K562 (cell line): ENCODE results near the gene POR.

Source experiments
- CAMTA2 ChIP-seq: fragments of 250-450 bp; sonication (Bioruptor Pico); conservative IDR thresholded peaks from 2 replicates; pipeline ENCODE4 v1.5.1; 2022
- CHD4 ChIP-seq: fragments of 200-600 bp; sonication (generic); IDR thresholded peaks from 3 replicates; pipeline ENCODE4 v1.6.1; 2012; ENCODE audit warnings: low read depth, mild to moderate bottlenecking, mixed read lengths, low read length, inconsistent platforms; ENCODE audit not compliant: insufficient read depth, insufficient replicate concordance, poor library complexity, severe bottlenecking
- CTCF ChIP-seq, 3 experiments: IDR thresholded peaks in 2 of 3; conservative IDR thresholded peaks in 1 of 3; 2 replicates each; pipeline ENCODE4 v1.5.1; 2011 to 2012; ENCODE audit warnings: low read length in 3 of 3, mild to moderate bottlenecking in 3 of 3, control low read depth in 2 of 3, improper control_type of control experiment in 1 of 3, inconsistent platforms in 1 of 3, low read depth in 1 of 3, mixed read lengths in 1 of 3, moderate library complexity in 1 of 3; ENCODE audit not compliant: insufficient read depth in 2 of 3
- EGR1 ChIP-seq: fragments of 450-650 bp; conservative IDR thresholded peaks from 2 replicates; pipeline ENCODE4 v1.6.1; 2017; ENCODE audit warnings: mild to moderate bottlenecking
- FOXO4 ChIP-seq: fragments of 450-650 bp; formaldehyde crosslinking; IDR thresholded peaks from 2 replicates; pipeline ENCODE4 v1.4.0; 2020; ENCODE audit warnings: mild to moderate bottlenecking, moderate library complexity
- JUNB ChIP-seq: fragments of 450-650 bp; formaldehyde crosslinking; conservative IDR thresholded peaks from 2 replicates; pipeline ENCODE4 v1.4.0; 2020; ENCODE audit warnings: mild to moderate bottlenecking
- NFRKB ChIP-seq: fragments of 450-650 bp; IDR thresholded peaks from 2 replicates; pipeline ENCODE4 v1.6.1; 2016; ENCODE audit warnings: low read depth
- RAD51 ChIP-seq: fragments of 450-650 bp; IDR thresholded peaks from 2 replicates; pipeline ENCODE4 v1.7.1; 2016; ENCODE audit warnings: low read depth, mild to moderate bottlenecking, borderline replicate concordance
- TAF1 ChIP-seq: IDR thresholded peaks from 2 replicates; pipeline ENCODE4 v1.6.1; 2011; ENCODE audit warnings: mild to moderate bottlenecking, low read length, moderate library complexity; ENCODE audit not compliant: insufficient read depth, control insufficient read depth, severe bottlenecking; ENCODE audit errors: extremely low read depth
- ZNF354B ChIP-seq: fragments of 250-450 bp; sonication (Bioruptor Pico); IDR thresholded peaks from 2 replicates; pipeline ENCODE4 v1.4.0; 2020
- ZNF384 ChIP-seq: IDR thresholded peaks from 2 replicates; pipeline ENCODE4 v1.6.1; 2012; ENCODE audit warnings: low read depth, low read length, improper control_type of control experiment

DNA sequence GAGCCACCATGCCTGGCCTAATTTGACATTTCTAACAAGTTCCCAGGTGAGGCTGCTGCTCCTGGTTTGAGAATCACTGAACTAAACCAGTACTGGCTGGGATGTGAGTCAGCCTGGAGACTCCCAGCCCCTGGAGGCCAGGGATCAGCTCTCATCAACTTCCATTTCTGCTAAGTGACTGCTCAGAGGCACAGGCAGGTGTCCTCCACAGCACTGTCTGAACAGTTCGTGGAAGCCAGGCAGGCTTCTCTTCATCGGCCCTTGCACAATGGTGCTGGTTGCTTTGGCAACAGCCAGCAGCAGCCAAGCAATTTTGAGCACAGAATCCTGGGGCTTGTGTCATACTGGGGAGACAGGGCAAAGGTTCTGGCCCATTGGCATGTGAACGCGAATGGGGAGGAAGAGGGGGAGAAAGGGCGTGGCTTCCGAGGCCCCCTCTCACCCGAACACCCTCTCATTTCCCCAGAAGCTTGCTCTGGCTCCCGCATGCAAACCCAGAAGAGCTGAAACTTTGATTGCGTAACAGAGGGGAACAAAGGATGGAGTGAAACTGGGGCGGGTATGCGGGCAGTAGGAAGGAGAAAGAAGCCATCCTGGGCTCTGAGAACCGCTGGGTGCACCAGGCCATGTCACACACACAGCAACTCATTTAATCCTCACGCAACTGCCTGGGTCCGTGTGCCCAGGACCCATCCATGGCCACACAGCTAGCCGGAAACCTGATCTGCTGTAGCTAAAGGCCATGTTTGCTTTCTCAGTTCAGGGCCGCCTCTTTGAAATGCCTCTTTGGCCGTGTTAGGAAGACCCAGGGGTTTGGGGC, 9.0 kb upstream of the POR start:
- TF ChIP-seq CTCF (IDR thresholded peaks at IDR 0.05 in 2 of 3, conservative IDR thresholded peaks at IDR 0.05 in 1 of 3; ENCODE audit: insufficient read depth in 2 of 3, low read depth in 1 of 3, low read length in 3 of 3) (no peak), ZNF354B (CRISPR knock-in tag) (no peak), CAMTA2 (no peak), CHD4 (no peak), JUNB (CRISPR knock-in tag) (no peak), TAF1 (no peak), NFRKB (no peak), RAD51 (no peak), ZNF384 (no peak), EGR1 (no peak), FOXO4 (CRISPR knock-in tag) (no peak)
